ENCODE measurements around the gene WNT9A.
"Not testable (repeated sequence)": the region's sequence is repeated elsewhere in the genome, so short reads cannot be mapped to it uniquely, and the experiment has no call there.

WNT9A gene

GRCh38 chr1:227970076-227970995, 22.6 kb upstream of the WNT9A start:
- H3K4me1 Mint-ChIP-seq; H3K4me3 Mint-ChIP-seq; H3K27me3 Mint-ChIP-seq; ATAC-seq (replicated peaks; ENCODE audit: extremely low read depth, poor library complexity, severe bottlenecking); H3K27ac Mint-ChIP-seq (ENCODE audit: low read depth); DNase-seq (ENCODE audit: low spot score in 2 of 2); H3K9me3 Mint-ChIP-seq; H3K36me3 Mint-ChIP-seq (ENCODE audit: insufficient read depth): not testable (repeated sequence)

DNA sequence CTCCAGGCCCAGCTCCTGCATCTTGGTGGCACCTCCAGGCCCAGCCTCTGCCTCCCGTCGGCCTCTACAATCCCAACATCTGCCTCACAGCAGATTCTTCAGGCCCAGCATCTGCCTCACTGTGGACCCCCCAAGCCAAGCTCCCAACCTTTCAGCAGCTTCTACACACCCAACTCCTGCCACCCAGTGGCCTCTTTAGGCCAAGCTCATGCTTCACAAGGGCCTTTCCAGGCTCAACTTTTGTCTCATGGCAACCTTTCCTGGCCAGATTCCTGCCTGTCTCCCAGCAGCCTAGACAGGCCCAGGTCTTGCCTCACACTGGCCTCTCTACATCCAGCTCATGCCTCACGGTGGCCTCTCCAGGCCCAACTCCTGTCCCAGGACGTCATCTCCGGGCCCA, 20.1 kb upstream of the WNT9A start:
- H3K27ac Mint-ChIP-seq (ENCODE audit: low read depth); H3K27me3 Mint-ChIP-seq; H3K4me1 Mint-ChIP-seq; ATAC-seq (replicated peaks; ENCODE audit: extremely low read depth, poor library complexity, severe bottlenecking); H3K36me3 Mint-ChIP-seq (ENCODE audit: insufficient read depth); H3K4me3 Mint-ChIP-seq; DNase-seq (ENCODE audit: low spot score in 2 of 2); H3K9me3 Mint-ChIP-seq: not testable (repeated sequence)

GRCh38 chr1:227966733-227967132, 19.0 kb upstream of the WNT9A start:
- not testable (repeated sequence) for H3K4me3 Mint-ChIP-seq; H3K36me3 Mint-ChIP-seq (ENCODE audit: insufficient read depth); H3K27ac Mint-ChIP-seq (ENCODE audit: low read depth); H3K27me3 Mint-ChIP-seq; ATAC-seq (replicated peaks; ENCODE audit: extremely low read depth, poor library complexity, severe bottlenecking); H3K4me1 Mint-ChIP-seq; DNase-seq (ENCODE audit: low spot score in 2 of 2); H3K9me3 Mint-ChIP-seq

GRCh38 chr1:227961651-227962466, 14.1 kb upstream of the WNT9A start:
- H3K4me1 Mint-ChIP-seq = peaks cover 12% of the 10 kb centered on the region
- peaks cover 51% of the 10 kb centered on the region for H3K27me3 Mint-ChIP-seq
- H3K4me3 Mint-ChIP-seq = no peak overlapping the region
- H3K9me3 Mint-ChIP-seq = no peaks in the 10 kb centered on the region
- H3K36me3 Mint-ChIP-seq (ENCODE audit: insufficient read depth) = no peaks in the 10 kb centered on the region
- ATAC-seq (replicated peaks; ENCODE audit: extremely low read depth, poor library complexity, severe bottlenecking) (no peak), DNase-seq (ENCODE audit: low spot score in 2 of 2) (no peak)
- peak overlapping the region; percentile 41 for H3K27ac Mint-ChIP-seq (ENCODE audit: low read depth)

GRCh38 chr1:227959325-227959860, 11.7 kb upstream of the WNT9A start:
- Mint-ChIP-seq H3K4me3 (no peak overlapping the region), H3K36me3 (ENCODE audit: insufficient read depth) (no peaks in the 10 kb centered on the region), H3K27me3 (peaks cover 73% of the 10 kb centered on the region), H3K27ac (ENCODE audit: low read depth) (no peak overlapping the region), H3K4me1 (peaks cover 12% of the 10 kb centered on the region), H3K9me3 (no peaks in the 10 kb centered on the region)
- ATAC-seq (replicated peaks; ENCODE audit: extremely low read depth, poor library complexity, severe bottlenecking) (no peak), DNase-seq (ENCODE audit: low spot score in 2 of 2) (no peak)

DNA sequence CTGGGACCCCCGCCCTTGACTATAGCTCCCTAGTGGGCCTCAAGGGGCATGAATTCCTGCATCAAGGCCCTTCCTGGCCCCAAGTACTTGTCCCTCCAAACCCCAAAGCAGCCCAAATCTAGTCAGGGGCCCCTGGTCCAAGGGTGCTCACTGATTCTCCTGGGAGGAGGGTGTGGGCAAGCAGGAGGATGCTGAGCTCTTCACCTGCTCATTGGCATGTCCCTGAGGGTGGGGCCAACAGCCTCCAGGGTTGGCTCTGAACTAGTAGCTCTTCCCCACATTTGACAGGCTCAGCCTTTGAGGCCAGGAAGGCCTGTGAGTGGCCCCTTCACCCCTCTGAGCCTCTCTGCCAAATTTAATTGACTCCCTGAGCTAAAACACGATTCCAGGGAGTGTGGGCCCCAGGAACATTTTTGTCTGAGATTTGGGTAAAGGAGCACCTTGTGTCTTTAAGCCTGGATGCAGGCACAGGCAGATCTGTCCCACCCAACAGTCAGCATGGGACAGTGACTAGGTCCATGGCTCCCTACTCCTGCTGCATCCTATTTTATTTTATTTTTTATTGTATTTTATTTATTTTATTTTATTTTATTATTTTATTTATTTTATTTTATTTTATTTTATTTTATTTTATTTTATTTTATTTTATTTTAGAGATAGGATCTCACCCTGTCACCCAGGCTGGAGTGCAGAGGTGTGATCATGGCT, 11.0 kb upstream of the WNT9A start:
- no peak for DNase-seq (ENCODE audit: low spot score in 2 of 2)
- H3K4me1 Mint-ChIP-seq = peaks cover 17% of the 10 kb centered on the region
- H3K4me3 Mint-ChIP-seq = no peak overlapping the region
- no peak overlapping the region for H3K27ac Mint-ChIP-seq (ENCODE audit: low read depth)
- no peaks in the 10 kb centered on the region for H3K36me3 Mint-ChIP-seq (ENCODE audit: insufficient read depth)
- ATAC-seq (replicated peaks; ENCODE audit: extremely low read depth, poor library complexity, severe bottlenecking) = no peak
- H3K27me3 Mint-ChIP-seq = peaks cover 73% of the 10 kb centered on the region
- no peaks in the 10 kb centered on the region for H3K9me3 Mint-ChIP-seq

GRCh38 chr1:227955808-227956207, 8.1 kb upstream of the WNT9A start:
- Mint-ChIP-seq H3K4me3 (no peak overlapping the region), H3K36me3 (ENCODE audit: insufficient read depth) (peaks cover 3% of the 10 kb centered on the region), H3K9me3 (no peaks in the 10 kb centered on the region), H3K4me1 (peaks cover 7% of the 10 kb centered on the region), H3K27ac (ENCODE audit: low read depth) (no peak overlapping the region), H3K27me3 (peaks cover 57% of the 10 kb centered on the region)
- DNase-seq (ENCODE audit: low spot score in 2 of 2) = no peak
- no peak for ATAC-seq (replicated peaks; ENCODE audit: extremely low read depth, poor library complexity, severe bottlenecking)

- no peak overlapping the region for H3K27ac Mint-ChIP-seq (ENCODE audit: low read depth)
These were observed 6.6 kb upstream of the WNT9A start for GRCh38 chr1:227954163-227954850.

DNA sequence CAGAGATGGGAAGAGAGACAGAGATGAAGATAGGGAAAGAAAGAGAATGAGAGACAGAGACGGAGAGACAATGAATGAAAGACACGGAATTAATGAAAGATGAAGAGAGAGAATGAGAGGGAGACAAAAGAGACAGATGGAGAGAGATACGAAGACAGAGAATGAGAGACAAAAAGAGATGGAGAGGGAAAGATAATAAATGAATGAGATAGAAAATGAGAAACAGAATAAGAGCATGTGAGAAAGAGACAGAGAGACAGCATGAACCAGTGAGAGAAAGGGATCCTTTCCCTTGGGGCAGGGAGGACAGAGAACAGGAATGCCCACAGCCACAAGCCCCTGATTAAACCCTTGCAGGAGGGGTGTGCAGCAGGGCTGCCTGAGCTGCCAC, 5.3 kb upstream of the WNT9A start:
- H3K27me3 Mint-ChIP-seq = peaks cover 50% of the 10 kb centered on the region
- H3K9me3 Mint-ChIP-seq = no peaks in the 10 kb centered on the region
- ATAC-seq (replicated peaks; ENCODE audit: extremely low read depth, poor library complexity, severe bottlenecking) (no peak), DNase-seq (ENCODE audit: low spot score in 2 of 2) (no peak)
- H3K27ac Mint-ChIP-seq (ENCODE audit: low read depth) = no peak overlapping the region
- peaks cover 3% of the 10 kb centered on the region for H3K36me3 Mint-ChIP-seq (ENCODE audit: insufficient read depth)
- peaks cover 7% of the 10 kb centered on the region for H3K4me1 Mint-ChIP-seq
- no peak overlapping the region for H3K4me3 Mint-ChIP-seq

More at GRCh38 chr1:227954163-227954850, 6.6 kb upstream of the WNT9A start:
- Mint-ChIP-seq H3K4me1 (peaks cover 7% of the 10 kb centered on the region), H3K36me3 (ENCODE audit: insufficient read depth) (peaks cover 3% of the 10 kb centered on the region), H3K27me3 (peaks cover 51% of the 10 kb centered on the region), H3K9me3 (no peaks in the 10 kb centered on the region), H3K4me3 (no peak overlapping the region)
- ATAC-seq (replicated peaks; ENCODE audit: extremely low read depth, poor library complexity, severe bottlenecking) (no peak), DNase-seq (ENCODE audit: low spot score in 2 of 2) (no peak)

DNA sequence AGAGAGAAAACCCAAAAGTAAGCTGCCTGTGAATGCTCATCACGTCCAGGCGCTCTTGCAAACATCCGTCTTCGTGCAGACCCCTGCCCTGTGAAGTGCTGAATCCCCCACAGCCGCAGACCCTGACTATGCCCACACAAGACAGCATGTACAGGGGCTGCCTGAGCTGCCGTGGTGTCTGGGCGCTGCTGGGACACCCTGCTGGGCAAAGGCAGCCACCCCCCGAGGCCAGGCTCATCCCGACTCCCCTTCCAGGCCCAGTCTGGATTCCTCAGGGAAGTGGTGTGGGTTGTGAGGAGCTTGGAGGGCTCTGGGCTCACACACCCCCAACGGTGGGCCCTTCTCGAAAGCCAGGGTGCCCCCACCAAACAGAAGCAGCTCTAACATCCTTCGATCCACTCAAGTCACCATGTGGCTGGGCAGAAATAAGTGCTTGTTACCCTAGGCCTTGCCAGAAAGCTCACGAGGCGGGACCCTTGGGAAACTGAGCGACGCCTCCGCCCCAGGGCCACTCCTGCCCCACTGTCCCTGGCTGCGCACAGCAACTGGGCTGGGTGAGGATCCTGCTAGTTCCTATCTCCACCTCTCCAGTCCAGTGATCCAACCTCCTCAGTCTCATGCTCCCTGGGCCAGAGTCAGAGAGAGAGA, 4.8 kb upstream of the WNT9A start:
- no peak overlapping the region for H3K4me3 Mint-ChIP-seq
- peaks cover 3% of the 10 kb centered on the region for H3K36me3 Mint-ChIP-seq (ENCODE audit: insufficient read depth)
- ATAC-seq (replicated peaks; ENCODE audit: extremely low read depth, poor library complexity, severe bottlenecking) = no peak
- H3K27me3 Mint-ChIP-seq = peaks cover 45% of the 10 kb centered on the region
- no peak overlapping the region for H3K27ac Mint-ChIP-seq (ENCODE audit: low read depth)
- H3K9me3 Mint-ChIP-seq = no peaks in the 10 kb centered on the region
- peaks cover 7% of the 10 kb centered on the region for H3K4me1 Mint-ChIP-seq
- DNase-seq (ENCODE audit: low spot score in 2 of 2) = no peak

- peaks cover 38% of the 10 kb centered on the region for H3K27me3 Mint-ChIP-seq
- DNase-seq (ENCODE audit: low spot score in 2 of 2) (no peak), ATAC-seq (replicated peaks; ENCODE audit: extremely low read depth, poor library complexity, severe bottlenecking) (no peak)
These were observed 4.1 kb upstream of the WNT9A start for GRCh38 chr1:227951624-227952373.

More at GRCh38 chr1:227951624-227952373, 4.1 kb upstream of the WNT9A start:
- peaks cover 7% of the 10 kb centered on the region for H3K4me1 Mint-ChIP-seq
- peaks cover 3% of the 10 kb centered on the region for H3K36me3 Mint-ChIP-seq (ENCODE audit: insufficient read depth)
- no peak overlapping the region for H3K27ac Mint-ChIP-seq (ENCODE audit: low read depth)
- no peak overlapping the region for H3K4me3 Mint-ChIP-seq
- no peaks in the 10 kb centered on the region for H3K9me3 Mint-ChIP-seq

Data from central memory CD8-positive, alpha-beta T cell (primary cell).